GM18508 (cell line): ENCODE results near the gene IVD.

Experiments used
- ATAC-seq: cut with Tn5 transposase; IDR thresholded peaks from one replicate; pipeline ENCODE4 v1.9.1; 2021; ENCODE audit warnings: moderate number of reproducible peaks; ENCODE audit not compliant: insufficient read depth, unreplicated experiment

Gene IVD

DNA sequence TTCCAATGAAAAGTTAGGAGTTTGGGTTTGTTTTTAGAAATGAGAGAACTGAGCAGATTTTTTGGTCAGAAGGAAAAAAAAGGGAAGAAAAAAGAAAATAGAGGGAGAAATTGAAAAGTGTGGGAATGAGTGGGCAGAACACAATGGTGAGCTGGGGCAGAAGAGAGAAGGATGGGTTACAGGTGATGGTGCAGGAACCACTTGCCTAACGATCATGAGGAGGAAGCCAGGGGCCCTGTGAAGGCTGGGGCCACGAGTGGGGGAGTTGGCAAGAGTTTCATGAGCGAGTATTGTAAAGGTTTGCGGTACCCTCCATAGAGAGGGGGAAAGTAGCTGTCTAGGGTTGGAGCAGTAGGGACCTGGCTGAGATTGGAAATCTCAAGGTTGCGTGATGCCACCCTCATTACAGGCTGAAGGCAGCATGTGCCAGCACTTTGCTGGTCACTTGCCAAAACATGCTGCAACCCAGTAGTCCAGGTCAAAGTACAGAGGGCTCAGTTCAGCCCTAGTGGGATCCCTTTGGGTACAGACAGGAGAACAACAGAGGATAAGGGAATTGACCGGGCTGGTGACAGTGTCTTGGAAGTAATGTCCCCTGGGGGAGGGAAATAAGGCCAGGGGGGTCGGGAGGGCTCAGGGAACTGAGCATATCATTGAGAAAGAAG is 6.6 kb downstream of the IVD start:
- ATAC-seq = no peak

DNA sequence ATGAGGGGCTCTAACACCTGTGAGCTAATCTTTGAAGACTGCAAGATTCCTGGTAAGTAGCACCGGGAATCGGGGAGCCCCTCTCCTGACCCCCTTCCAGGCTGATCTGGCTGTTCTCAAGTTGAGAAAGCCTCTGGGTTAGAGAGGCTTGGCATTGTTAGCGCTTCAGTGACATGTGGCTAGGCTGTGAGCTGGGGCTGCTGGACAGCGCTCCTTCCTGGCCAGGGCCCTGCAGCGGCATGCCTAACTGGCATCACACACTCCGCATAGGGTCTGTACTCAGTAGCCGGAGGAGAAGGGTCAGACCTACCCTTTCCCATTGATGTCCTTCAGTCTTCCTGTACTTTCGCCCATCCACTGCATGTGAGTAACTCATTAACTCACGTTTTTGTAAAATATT is 7.4 kb downstream of the IVD start:
- ATAC-seq = no peak

DNA sequence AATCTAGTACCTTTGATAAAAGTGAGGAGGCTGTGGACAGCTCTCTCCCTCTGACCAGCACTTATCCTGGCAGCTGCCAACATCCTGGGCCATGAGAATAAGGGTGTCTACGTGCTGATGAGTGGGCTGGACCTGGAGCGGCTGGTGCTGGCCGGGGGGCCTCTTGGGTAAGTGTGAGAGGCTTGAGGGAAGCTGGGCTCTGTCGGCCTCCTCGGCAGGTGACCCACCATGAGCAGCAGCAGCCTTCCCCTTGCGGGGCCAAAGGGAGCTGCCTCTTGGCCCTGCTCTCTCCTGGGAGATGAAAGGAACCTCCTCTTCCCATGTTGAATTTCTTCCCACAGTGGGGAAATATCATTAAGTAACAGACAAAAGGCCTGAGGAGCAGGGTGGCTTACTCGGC is 9.2 kb downstream of the IVD start:
- ATAC-seq = no peak

DNA sequence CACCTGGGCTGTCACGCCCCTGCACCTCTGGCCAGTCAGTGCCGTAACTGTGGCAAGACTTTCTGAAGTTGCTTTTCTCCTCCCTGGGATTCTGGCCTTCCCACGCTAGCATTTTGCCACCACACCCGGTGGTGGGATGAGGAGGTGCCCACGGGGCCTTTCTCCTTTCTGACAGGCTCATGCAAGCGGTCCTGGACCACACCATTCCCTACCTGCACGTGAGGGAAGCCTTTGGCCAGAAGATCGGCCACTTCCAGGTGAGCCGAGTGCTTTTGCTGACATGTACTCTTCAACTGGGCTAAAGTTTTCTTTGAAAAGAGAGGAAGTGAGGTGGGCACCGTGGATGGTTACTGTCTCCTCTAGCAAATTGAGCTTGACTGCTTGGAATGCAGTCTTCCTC is 9.6 kb downstream of the IVD start:
- no peak for ATAC-seq

DNA sequence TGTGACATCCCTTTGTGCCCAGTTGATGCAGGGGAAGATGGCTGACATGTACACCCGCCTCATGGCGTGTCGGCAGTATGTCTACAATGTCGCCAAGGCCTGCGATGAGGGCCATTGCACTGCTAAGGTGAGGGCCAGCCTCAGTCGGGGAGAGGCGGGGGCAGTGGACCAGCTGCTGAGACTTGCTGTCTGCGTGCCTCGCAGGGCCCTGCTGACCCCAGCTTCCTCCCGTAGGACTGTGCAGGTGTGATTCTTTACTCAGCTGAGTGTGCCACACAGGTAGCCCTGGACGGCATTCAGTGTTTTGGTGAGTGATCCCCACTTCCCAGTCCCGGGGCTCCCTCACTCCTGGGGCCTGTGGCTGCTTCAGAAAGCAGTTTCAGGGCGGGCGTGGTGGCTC is 10.5 kb downstream of the IVD start:
- ATAC-seq = no peak

DNA sequence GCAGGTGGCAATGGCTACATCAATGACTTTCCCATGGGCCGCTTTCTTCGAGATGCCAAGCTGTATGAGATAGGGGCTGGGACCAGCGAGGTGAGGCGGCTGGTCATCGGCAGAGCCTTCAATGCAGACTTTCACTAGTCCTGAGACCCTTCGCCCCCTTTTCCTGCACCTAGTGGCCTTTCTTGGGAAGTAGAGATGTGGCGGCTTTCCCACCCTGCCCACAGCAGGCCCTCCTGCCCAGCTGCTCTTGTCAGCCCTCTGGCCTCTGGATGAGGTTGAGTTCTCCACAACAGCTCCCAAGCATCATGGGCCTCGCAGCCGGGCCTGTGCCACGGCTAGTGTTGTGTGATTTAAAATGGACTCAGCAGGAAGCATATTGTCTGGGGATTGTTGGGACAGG is 12.5 kb downstream of the IVD start:
- no peak for ATAC-seq

DNA sequence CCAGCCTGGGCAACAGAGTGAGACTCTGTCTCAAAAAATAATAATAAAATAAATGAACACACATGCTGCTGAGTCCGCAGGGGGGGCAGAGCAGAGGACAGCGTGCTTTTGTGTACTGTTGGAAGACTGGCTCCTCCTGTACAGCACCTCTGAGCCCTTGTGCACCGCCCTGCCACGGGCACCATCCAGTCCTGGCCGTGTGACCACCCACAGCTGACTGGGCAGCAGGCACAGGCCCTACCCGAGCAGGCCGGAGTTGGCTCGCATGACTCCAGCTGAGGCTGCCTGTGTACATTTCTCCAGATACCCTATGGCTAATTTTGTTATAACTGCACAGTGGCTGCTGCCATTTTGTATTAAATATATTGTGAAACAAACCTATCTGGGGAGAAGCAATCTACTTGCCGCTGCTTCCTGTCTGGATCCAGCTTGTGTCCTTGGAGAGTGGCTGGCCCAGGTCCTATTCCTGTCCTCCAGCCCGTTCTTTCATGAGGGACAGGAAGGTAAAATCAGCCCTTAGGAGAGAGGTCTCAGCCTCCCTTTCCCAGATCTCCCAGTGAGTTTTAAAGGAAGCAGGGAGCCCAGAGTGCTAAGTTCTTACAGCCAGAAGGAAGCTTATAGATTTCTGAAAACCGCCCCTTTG is 14.6 kb downstream of the IVD start:
- no peak for ATAC-seq

DNA sequence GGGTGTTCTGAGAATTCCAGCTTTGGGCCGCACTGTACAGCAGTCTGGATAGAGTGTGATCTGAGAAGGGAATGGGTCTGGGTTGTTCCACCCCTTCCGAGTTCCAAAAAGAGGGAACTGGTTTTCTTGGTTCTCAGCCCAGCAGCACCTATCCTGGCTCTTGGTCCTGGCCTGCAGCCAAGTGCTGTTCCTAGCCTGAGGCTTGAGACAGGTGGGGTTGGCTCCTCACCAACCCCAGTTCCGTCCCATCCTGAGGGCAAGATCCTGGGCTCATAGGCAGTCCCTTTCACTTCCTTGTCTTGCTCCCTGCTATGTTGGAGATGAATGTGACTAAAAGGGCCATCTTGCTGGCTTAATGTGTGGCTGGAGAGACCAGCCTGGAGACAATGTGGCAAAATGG is 15.2 kb downstream of the IVD start:
- ATAC-seq = no peak

DNA sequence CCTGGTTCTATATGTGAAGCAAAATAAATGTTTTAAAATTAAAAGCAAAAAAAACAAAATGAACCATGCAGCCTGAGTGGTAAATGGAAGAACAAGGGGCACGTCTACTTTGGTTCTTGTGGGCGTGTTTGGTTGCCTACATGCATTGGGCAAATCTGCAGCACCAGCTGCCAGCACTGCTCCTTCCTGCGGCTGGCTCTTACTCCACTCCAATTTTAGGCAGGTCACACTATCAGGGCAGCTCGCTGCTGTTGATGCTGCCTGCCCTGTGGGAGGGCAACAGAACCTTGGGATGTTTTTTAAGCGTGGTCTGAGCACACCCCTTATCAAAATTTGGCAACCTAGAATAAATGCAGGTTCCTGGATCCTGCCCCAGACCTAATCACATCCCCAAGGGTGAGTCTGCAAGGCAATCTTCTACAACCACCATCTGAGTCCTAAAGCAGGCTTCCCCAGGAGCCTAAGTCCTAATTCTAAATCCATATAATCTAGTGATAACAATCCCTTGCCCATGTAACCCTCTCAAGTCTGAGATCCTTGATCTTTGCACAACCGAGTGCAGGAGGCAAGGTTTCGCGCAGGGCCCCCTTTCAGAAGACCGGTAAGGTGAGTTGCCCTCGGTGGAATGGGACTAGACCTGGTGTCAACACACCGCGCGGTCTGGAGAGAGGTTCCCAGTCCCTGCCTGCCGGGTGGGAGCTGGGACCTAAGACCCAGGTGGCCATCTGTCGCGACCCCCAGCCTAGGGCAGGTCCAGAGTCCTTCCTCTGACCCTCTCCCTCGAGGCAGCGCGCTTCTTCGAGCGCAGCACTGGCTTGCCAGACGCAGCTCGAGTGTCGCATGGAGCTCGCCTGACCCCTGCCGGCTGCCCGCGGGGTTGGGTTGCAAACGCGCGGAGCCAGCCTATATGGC is 15.9 kb downstream of the IVD start:
- no peak for ATAC-seq

DNA sequence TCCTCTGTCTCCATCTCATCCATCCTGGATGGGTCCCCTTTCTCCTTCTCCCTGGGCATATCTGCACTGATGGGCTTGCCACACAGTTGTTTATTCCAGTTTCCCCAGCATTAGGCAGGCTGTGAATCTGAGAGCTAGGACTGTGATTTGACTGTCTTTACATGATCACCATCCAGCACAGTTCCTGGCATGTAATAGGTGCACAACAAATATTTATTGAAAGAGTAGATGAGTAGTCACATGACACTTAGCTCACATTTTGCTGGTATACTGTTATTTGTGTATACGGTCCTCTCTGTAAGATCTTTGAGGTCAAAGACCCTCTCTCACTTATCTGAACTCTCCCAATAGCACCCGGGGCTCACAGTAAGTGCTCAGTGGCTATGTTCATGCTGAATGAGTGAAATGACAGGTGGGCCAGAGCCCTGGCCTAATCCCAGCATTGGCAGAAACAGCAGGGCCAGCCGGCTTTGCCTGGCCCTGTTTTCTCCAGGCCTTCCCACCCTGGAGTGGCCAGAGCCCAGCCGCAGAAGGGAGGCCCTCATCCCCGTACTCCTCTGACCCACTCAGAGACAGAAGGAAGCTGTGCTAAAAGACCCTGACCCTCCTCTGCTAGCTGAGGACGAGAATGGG is 19.0 kb downstream of the IVD start:
- ATAC-seq = no peak

DNA sequence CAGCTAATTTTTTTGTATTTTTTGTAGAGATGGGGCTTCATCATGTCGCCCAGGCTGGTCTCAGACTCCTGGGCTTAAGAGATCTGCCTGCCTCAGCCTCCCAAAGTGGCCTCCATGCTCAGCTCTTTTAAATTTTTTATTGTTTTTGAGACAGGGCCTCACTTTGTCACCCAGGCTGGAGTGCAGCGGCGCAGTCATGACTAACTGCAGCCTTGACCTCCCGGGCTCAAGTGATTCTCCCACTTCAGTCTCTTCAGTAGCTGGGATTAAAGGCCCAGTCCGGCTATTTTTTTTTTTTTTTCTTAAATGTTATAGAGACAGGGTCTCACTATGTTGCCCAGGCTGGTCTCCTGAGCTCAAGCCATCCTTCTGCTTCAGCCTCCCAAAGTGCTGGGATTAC is 20.1 kb downstream of the IVD start:
- no peak for ATAC-seq

DNA sequence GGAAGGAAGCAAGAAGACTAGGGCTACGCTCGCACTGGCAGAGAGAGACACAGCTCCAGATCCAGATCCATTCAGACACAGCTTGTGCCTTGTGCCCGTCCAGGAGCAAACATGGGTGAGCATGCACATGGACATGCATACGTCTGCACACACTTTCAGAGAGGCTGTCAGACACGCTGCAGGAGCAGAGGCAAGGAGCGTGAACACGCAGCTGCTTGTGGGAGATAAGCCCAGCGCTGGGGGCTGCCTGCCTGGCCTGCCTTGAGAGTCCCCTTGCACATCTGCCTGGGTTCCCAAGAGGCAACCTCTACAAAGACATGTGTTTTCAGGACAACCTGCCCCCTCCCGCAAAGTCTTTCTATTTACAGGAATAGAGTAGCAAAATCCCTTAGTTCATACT is 21.6 kb downstream of the IVD start:
- ATAC-seq = no peak

DNA sequence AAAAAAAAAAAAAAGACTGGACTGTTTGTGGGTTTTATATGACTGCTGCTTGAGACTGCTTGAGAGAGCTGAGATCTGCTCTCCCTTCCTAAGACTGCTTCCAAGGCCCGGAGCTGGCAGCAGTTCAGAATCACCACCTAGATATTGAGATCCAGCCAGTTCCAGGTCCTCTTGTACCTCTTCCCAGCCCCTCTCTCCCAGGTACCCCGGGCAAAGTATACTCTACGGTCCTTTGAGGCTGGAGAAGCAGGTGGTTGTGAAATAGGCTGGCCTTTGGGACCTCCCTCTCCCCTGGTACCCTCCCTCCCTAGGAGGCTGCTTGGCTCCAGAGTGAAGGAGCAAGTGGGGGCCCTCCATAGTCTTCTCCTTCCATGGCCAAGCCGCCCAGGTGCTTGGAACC is 22.6 kb downstream of the IVD start:
- ATAC-seq = no peak

DNA sequence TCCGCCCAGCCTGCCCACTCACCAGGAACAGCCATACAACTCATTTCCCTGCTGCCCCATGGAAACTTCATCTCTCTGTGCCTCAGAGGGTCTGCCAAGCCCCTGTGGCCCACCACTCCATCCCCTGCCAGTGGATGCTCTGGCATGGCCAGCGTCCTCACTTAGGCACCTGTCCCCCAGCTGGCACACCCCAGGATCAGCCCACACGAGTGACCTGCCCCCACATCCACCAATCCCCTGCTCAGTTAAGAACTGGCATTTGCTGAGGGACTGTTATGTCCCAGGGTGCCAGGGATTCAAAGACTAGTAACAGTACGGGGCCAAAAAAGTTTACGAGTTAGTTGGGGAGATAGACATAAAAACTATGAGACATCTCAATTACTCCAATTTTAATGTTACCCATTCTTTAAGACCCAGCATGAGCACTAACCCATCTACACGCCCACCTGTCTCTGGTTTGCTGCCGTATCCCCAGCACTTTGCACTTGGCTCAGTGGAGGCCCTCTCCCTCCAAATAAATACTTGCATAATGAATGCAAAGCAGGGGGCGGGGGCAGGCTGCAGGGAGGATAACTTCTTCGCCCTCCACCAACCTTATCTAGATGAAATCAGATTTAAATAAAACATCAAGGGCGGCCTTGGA is 23.6 kb downstream of the IVD start:
- no peak for ATAC-seq

DNA sequence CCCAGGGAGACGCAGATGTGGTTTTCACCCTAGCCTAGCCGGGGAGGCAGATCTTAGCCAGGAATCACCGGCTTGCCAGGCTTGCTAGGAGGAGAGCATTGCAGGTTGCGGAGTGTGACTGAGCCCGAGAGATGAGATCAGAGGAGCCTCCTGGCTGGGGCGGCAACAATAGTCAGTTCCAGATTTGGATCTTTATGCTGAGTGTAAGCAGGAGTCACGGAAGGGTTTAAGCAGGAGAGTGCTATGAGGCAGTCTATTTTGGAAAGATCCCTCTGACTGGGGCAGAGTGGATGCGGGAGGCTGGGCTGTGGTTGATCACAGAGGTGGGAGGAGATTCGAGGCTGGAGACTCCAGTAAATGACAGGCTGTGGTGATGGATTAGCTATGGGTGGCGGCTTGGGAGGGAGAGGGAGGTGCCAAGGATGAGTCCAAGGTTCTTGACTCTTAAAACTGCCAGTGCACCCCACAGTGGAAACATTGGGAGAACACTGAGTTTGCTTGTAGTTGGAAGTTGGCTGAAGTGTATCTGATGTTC is 24.7 kb downstream of the IVD start:
- no peak for ATAC-seq

DNA sequence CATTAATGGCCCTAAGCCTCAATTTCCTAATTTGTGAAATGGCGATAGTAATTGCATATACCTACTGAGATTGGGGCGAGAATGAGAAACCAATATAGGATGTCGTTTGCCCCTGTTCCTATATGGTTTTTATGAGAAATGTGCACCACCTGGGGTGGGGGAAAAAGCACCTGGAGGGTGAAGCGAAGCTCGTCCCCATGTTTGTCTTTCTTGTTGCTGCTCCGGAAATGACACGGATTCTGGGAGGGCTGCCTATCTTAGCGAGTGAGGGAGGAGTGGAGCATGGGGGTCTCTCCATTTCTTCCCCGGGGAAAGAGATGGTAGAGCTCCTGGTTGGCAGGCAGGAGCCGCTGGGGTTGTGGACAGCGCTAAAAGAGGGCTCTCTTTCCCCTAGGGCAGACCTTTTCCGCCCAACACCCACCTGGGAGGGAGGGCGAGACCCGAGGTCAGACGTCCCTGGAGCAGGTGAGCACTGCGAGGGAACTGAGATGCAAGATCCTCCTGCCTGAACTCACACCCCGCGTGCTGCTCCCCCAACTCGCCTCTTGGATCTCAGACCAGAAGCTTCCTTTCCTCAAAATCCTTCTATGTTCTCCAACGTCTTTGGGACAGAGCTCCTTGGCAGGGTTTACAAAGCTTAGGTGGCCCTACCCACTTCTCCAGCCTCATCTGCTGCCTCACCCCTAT is 29.6 kb downstream of the IVD start:
- ATAC-seq = no peak

DNA sequence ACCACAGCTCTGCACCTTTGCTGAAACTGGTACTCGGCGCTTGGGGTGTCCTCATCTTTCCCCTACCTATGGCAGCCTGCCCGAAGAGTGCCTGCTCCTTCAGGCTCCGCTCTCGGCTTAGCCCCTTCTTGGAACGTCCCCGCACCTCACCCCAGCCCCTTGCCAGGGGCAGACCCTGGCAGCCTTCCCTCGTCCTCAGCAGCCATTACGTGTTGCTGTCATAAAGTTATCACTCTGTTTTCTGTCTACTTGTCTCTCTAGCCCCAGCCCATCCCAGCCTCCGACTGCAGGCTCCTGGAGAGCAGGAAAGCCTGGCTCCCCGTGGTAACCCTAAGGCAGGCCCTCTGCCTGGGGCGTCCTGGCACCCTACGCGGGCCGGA is 30.1 kb downstream of the IVD start:
- no peak for ATAC-seq

DNA sequence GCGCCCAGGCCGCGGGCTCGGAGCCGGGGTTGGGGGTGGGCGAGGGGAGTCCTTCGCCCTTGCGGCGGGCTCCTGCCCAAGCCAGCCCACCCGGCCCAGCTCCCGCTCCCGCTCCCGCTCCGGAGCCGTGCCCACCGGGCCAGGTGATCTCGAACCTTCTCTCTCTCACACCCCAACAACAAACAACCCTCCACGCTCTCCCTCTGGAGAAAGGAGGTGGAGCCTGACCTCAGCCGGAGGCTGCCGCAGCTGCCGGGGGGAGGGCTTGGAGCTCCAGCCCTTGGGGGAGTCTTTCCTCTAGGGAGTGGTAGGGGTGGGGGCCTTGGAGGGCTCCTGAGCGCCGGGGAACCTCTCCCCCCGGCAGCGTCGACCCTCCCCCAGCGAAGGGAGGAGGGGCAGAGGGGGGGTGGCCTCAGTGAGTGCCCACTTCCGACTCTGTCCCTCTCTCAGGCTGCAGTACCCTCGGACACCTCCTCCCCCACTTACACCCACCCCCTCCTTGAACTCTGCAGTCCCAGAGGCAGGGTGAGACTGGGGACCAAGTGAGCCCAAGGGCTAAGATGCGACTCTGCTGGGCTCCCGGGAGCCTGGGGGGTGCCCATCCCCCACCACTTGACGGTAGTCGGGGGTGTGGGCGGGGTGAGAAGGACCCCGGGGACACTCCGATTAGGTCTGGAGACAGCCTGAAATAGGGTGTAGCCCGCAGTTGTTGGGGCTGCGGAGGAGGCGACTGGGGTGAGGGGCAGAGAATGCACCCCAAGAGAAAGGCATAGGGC is 30.7 kb downstream of the IVD start:
- no peak for ATAC-seq
